ENCODE measurements around the gene USP31. TPM values are rescaled to one million over a fixed set of nuclear protein-coding genes. Genes with fewer than 3 reads are reported as not detected.

Gene USP31
- total RNA-seq, 1 experiment from 2014 or later: 6.7 TPM

- Histone ChIP-seq H3K9me2 (replicated peaks; ENCODE audit: low read length) (no peaks in the 10 kb centered on the region), H3K27me3 (ENCODE audit: low read length) (no peaks in the 10 kb centered on the region), H3K36me3 (ENCODE audit: low read depth, low read length) (no peaks in the 10 kb centered on the region), H3K79me2 (ENCODE audit: low read length) (peaks cover 91% of the 10 kb centered on the region), H3K9me3 (ENCODE audit: low read length) (no peaks in the 10 kb centered on the region), H3F3A (ENCODE audit: low read length, unreplicated experiment) (no peaks in the 10 kb centered on the region), H4K20me1 (ENCODE audit: low read length) (no peaks in the 10 kb centered on the region), H3K27ac (ENCODE audit: low read length) (no peak overlapping the region), H3K4me3 (ENCODE audit: low read length) (no peak overlapping the region), H3K4me1 (ENCODE audit: insufficient read depth, low read length) (no peaks in the 10 kb centered on the region), H3K4me2 (ENCODE audit: low read length) (no peak overlapping the region), H2AFZ (ENCODE audit: low read length) (no peak overlapping the region), H3K9ac (ENCODE audit: low read length) (no peak overlapping the region)
- intact Hi-C loops (cut with micrococcal nuclease): no loop called here
- CTCF ChIA-PET: no interaction called here
- POLR2A ChIA-PET (ENCODE audit: unreplicated experiment): no interaction called here
- BruUV-seq (replicated peaks): no TSS peak
- ATAC-seq: no peak
- TF ChIP-seq EZH2 (IDR thresholded peaks at IDR 0.05; ENCODE audit: low read length, unreplicated experiment) (no peak), CTCF (conservative IDR thresholded peaks at IDR 0.05; ENCODE audit: low read depth, low read length) (no peak), EZH2phosphoT487 (IDR thresholded peaks at IDR 0.05; ENCODE audit: borderline replicate concordance, low read length) (no peak)
- DNase-seq: no peak
Measured at GRCh38 chr16:23131436-23131835, 17.8 kb downstream of the USP31 start.

- Histone ChIP-seq H2AFZ (ENCODE audit: low read length) (no peak overlapping the region), H3K4me3 (ENCODE audit: low read length) (no peak overlapping the region), H3K79me2 (ENCODE audit: low read length) (peaks cover 88% of the 10 kb centered on the region), H3K9me3 (ENCODE audit: low read length) (no peaks in the 10 kb centered on the region), H3K4me2 (ENCODE audit: low read length) (no peak overlapping the region), H3K27ac (ENCODE audit: low read length) (no peak overlapping the region), H3K9me2 (replicated peaks; ENCODE audit: low read length) (no peaks in the 10 kb centered on the region), H3F3A (ENCODE audit: low read length, unreplicated experiment) (no peaks in the 10 kb centered on the region), H3K4me1 (ENCODE audit: insufficient read depth, low read length) (no peaks in the 10 kb centered on the region), H3K36me3 (ENCODE audit: low read depth, low read length) (no peaks in the 10 kb centered on the region), H4K20me1 (ENCODE audit: low read length) (no peaks in the 10 kb centered on the region), H3K9ac (ENCODE audit: low read length) (no peak overlapping the region), H3K27me3 (ENCODE audit: low read length) (no peaks in the 10 kb centered on the region)
- no TSS peak for BruUV-seq (replicated peaks)
- POLR2A ChIA-PET (ENCODE audit: unreplicated experiment): no interaction called here
- CTCF ChIA-PET: no interaction called here
- TF ChIP-seq EZH2phosphoT487 (IDR thresholded peaks at IDR 0.05; ENCODE audit: borderline replicate concordance, low read length) (no peak), EZH2 (IDR thresholded peaks at IDR 0.05; ENCODE audit: low read length, unreplicated experiment) (no peak), CTCF (conservative IDR thresholded peaks at IDR 0.05; ENCODE audit: low read depth, low read length) (no peak)
- DNase-seq (no peak), ATAC-seq (no peak)
- intact Hi-C loops (cut with micrococcal nuclease): no loop called here
Measured at GRCh38 chr16:23131036-23131435, 18.2 kb downstream of the USP31 start.

GRCh38 chr16:23129686-23130085 lies 19.6 kb downstream of the USP31 start:
- Histone ChIP-seq H3K9ac (ENCODE audit: low read length) (no peak overlapping the region), H3K79me2 (ENCODE audit: low read length) (peaks cover 88% of the 10 kb centered on the region), H2AFZ (ENCODE audit: low read length) (no peak overlapping the region), H3K4me1 (ENCODE audit: insufficient read depth, low read length) (no peaks in the 10 kb centered on the region; the same call in 1 of the 2 replicates), H3K9me2 (replicated peaks; ENCODE audit: low read length) (no peaks in the 10 kb centered on the region), H4K20me1 (ENCODE audit: low read length) (0 out of 2 replicates have a peak, but pooled peaks cover 3% of the 10 kb centered on the region), H3K27ac (ENCODE audit: low read length) (no peak overlapping the region), H3K4me3 (ENCODE audit: low read length) (no peak overlapping the region), H3K27me3 (ENCODE audit: low read length) (no peaks in the 10 kb centered on the region), H3K4me2 (ENCODE audit: low read length) (no peak overlapping the region), H3K36me3 (ENCODE audit: low read depth, low read length) (no peaks in the 10 kb centered on the region), H3F3A (ENCODE audit: low read length, unreplicated experiment) (no peaks in the 10 kb centered on the region), H3K9me3 (ENCODE audit: low read length) (no peaks in the 10 kb centered on the region)
- ATAC-seq (no peak), DNase-seq (no peak)
- BruUV-seq (replicated peaks): no TSS peak
- ChIA-PET POLR2A (ENCODE audit: unreplicated experiment) (no interaction called here), CTCF (no interaction called here)
- TF ChIP-seq EZH2 (IDR thresholded peaks at IDR 0.05; ENCODE audit: low read length, unreplicated experiment) (no peak), EZH2phosphoT487 (IDR thresholded peaks at IDR 0.05; ENCODE audit: borderline replicate concordance, low read length) (no peak), CTCF (conservative IDR thresholded peaks at IDR 0.05; ENCODE audit: low read depth, low read length) (no peak)
- intact Hi-C loops (cut with micrococcal nuclease): no loop called here
